ENCODE results near the gene USH2A. TPM values are rescaled to one million over a fixed set of nuclear protein-coding genes. Genes with fewer than 3 reads are reported as not detected.

Gene USH2A
- polyA plus RNA-seq, 3 donors: not detected

DNA sequence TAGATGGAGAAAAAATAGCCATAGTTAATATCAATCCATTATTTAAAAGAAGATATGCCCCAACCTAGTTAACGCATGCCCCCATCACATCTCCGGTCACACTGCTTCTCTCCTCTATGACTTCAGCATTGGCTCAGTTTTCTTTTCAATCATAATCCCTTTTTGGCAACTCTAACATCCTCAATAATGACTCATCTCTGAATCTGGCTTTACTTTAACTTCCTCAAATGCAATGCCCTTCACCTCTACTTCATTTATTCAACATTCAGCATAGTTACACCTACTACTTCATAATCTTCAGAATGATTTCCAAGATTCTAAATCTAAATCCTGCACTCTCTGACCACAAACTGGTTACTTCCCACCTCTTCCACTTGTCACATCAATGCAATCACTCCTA lies 417.3 kb downstream of the USH2A start:
- WGBS (ENCODE audit: insufficient coverage): 91% methylated on average over 2 of the region's 2 CpGs
- H3K9me3 Mint-ChIP-seq: peaks cover 0 to 15% (median 2%) of the 10 kb centered on the region in 7 donors
- Histone ChIP-seq H3K4me2 (replicated peaks; ENCODE audit: extremely low read depth, low read length, poor library complexity, severe bottlenecking) (no peak overlapping the region), H3K9ac (ENCODE audit: insufficient read depth, low read length, poor library complexity, severe bottlenecking) (no peak overlapping the region), H4K20me1 (ENCODE audit: insufficient read depth, low read length) (no peaks in the 10 kb centered on the region), H3K27me3 (ENCODE audit: control insufficient read depth in 2 of 2, insufficient read depth in 2 of 2, low read length in 2 of 2) (no peaks in the 10 kb centered on the region), H3K9me3 (replicated peaks in 1 of 2; ENCODE audit: control insufficient read depth in 1 of 2, insufficient read depth in 1 of 2, low read length in 2 of 2) (no peaks in the 10 kb centered on the region), H3K79me2 (ENCODE audit: insufficient read depth, low read length) (no peaks in the 10 kb centered on the region), H2AFZ (ENCODE audit: insufficient read depth, low read depth, low read length, poor library complexity, severe bottlenecking) (no peak overlapping the region), H3K4me1 (ENCODE audit: control insufficient read depth in 1 of 2, insufficient read depth in 2 of 2, low read length in 2 of 2) (no peaks in the 10 kb centered on the region), H3K27ac (ENCODE audit: low read depth in 1 of 2, low read length in 2 of 2) (no peak overlapping the region), H3K4me3 (replicated peaks in 1 of 3; ENCODE audit: low read depth in 2 of 3, low read length in 3 of 3) (no peak overlapping the region), H3K36me3 (replicated peaks in 1 of 2; ENCODE audit: control insufficient read depth in 1 of 2, insufficient read depth in 2 of 2, low read length in 2 of 2) (no peaks in the 10 kb centered on the region)
- TF ChIP-seq, protein P1, sequence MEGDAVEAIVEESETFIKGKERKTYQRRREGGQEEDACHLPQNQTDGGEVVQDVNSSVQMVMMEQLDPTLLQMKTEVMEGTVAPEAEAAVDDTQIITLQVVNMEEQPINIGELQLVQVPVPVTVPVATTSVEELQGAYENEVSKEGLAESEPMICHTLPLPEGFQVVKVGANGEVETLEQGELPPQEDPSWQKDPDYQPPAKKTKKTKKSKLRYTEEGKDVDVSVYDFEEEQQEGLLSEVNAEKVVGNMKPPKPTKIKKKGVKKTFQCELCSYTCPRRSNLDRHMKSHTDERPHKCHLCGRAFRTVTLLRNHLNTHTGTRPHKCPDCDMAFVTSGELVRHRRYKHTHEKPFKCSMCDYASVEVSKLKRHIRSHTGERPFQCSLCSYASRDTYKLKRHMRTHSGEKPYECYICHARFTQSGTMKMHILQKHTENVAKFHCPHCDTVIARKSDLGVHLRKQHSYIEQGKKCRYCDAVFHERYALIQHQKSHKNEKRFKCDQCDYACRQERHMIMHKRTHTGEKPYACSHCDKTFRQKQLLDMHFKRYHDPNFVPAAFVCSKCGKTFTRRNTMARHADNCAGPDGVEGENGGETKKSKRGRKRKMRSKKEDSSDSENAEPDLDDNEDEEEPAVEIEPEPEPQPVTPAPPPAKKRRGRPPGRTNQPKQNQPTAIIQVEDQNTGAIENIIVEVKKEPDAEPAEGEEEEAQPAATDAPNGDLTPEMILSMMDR (IDR thresholded peaks at IDR 0.05): no peak
- no peak overlapping the region for H3K4me3 Mint-ChIP-seq
- DNase-seq: no peak
- intact Hi-C loops (cut with micrococcal nuclease): no loop called here
- H3K4me1 Mint-ChIP-seq: no peaks in the 10 kb centered on the region
- H3K27me3 Mint-ChIP-seq (ENCODE audit: low read depth in 3 of 3): peaks cover 0 to under 1% (median 0%) of the 10 kb centered on the region in 3 donors
- H3K36me3 Mint-ChIP-seq: no peaks in the 10 kb centered on the region
- no peak overlapping the region for H3K27ac Mint-ChIP-seq

DNA sequence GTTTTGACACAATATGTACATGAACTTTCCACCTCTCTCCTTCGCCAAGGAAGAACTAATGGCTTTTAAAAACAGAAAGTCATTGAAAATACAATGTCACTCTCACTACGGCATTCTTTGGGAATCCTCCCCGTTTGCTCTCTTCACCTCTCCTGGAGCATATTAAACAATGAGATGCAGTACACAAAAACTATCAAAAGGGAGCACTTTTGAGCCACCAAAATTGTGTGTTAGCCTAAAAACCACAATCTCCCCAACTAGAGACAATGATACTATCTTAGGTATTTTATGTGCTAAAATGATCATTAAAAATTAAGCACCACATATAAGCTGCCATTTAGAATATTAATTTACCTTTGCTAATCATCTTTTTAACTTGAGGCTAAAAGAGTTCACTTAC lies 430.6 kb downstream of the USH2A start:
- Histone ChIP-seq H3K9ac (ENCODE audit: insufficient read depth, low read length, poor library complexity, severe bottlenecking) (no peak overlapping the region), H3K4me1 (ENCODE audit: control insufficient read depth in 1 of 2, insufficient read depth in 2 of 2, low read length in 2 of 2) (no peaks in the 10 kb centered on the region), H3K79me2 (ENCODE audit: insufficient read depth, low read length) (no peaks in the 10 kb centered on the region), H3K9me3 (replicated peaks in 1 of 2; ENCODE audit: control insufficient read depth in 1 of 2, insufficient read depth in 1 of 2, low read length in 2 of 2) (no peaks in the 10 kb centered on the region), H3K27me3 (ENCODE audit: control insufficient read depth in 2 of 2, insufficient read depth in 2 of 2, low read length in 2 of 2) (no peaks in the 10 kb centered on the region), H4K20me1 (ENCODE audit: insufficient read depth, low read length) (no peaks in the 10 kb centered on the region), H3K4me3 (replicated peaks in 1 of 3; ENCODE audit: low read depth in 2 of 3, low read length in 3 of 3) (no peak overlapping the region), H3K36me3 (replicated peaks in 1 of 2; ENCODE audit: control insufficient read depth in 1 of 2, insufficient read depth in 2 of 2, low read length in 2 of 2) (no peaks in the 10 kb centered on the region), H3K4me2 (replicated peaks; ENCODE audit: extremely low read depth, low read length, poor library complexity, severe bottlenecking) (no peak overlapping the region), H3K27ac (ENCODE audit: low read depth in 1 of 2, low read length in 2 of 2) (no peak overlapping the region), H2AFZ (ENCODE audit: insufficient read depth, low read depth, low read length, poor library complexity, severe bottlenecking) (no peak overlapping the region)
- TF ChIP-seq, protein P1 (IDR thresholded peaks at IDR 0.05): no peak
- Mint-ChIP-seq H3K36me3 (no peaks in the 10 kb centered on the region), H3K27me3 (ENCODE audit: low read depth in 3 of 3) (no peaks in the 10 kb centered on the region), H3K27ac (no peak overlapping the region), H3K9me3 (no peaks in the 10 kb centered on the region), H3K4me3 (no peak overlapping the region), H3K4me1 (no peaks in the 10 kb centered on the region)
- 83% methylated on average over 1 of the region's 3 CpGs for WGBS (ENCODE audit: insufficient coverage)
- intact Hi-C loops (cut with micrococcal nuclease): no loop called here
- no peak for DNase-seq
